ENCODE results near the gene KIF15. TPM values are rescaled to one million over a fixed set of nuclear protein-coding genes. Genes with fewer than 3 reads are reported as not detected.
"Not testable (repeated sequence)": the region's sequence is repeated elsewhere in the genome, so short reads cannot be mapped to it uniquely, and the experiment has no call there.

Gene KIF15
- total RNA-seq, 1 experiment from 2014 or later = 28.9 TPM

DNA sequence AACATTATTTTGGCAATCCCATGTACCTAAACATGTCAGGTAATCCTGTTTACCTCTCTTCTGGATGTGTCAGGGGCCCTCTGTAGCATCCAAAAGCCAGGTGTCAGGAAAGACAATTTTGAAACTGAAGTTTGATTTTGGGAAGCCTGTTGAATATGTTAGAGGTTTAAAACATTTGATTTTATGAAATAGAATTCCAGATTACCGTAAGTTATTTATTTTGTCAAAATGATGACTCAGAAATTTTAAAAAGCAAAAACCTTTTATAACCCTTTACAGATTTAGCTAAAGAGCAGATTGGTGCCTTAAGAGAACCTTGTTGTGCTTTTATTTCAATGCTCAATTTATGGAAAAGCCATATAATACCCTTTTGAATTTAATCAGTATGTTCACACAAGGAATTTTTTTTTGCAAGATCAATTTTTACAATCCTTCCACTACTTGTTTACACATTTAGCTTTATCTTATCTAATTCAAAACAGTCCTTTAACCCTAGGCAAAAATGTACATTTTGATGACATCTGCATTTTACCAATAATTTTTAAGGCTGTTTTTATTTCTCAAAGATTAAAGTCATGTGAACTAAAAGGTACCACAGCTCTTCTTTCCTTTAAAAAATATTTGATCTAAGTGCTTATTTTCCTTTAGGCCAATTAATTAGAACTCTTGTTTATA, 10.0 kb downstream of the KIF15 start:
- Histone ChIP-seq H3K9me3 (replicated peaks) (no peaks in the 10 kb centered on the region; the same call in none of the 2 replicates), H3K27ac (no peak overlapping the region), H3K4me1 (replicated peaks) (no peaks in the 10 kb centered on the region), H3K36me3 (peaks cover 63% of the 10 kb centered on the region), H3K27me3 (replicated peaks) (no peaks in the 10 kb centered on the region), H3K4me3 (no peak overlapping the region)
- no peak for DNase-seq (ENCODE audit: low read depth in 1 of 2, low spot score in 2 of 2)

- no peak for DNase-seq (ENCODE audit: low read depth in 1 of 2, low spot score in 2 of 2)
- Histone ChIP-seq H3K36me3 (peaks cover 64% of the 10 kb centered on the region), H3K9me3 (replicated peaks) (no peaks in the 10 kb centered on the region; the same call in none of the 2 replicates), H3K27ac (no peak overlapping the region), H3K4me1 (replicated peaks) (no peaks in the 10 kb centered on the region), H3K27me3 (replicated peaks) (no peaks in the 10 kb centered on the region), H3K4me3 (no peak overlapping the region)
These were observed 10.5 kb downstream of the KIF15 start for GRCh38 chr3:44772099-44772442.

DNA sequence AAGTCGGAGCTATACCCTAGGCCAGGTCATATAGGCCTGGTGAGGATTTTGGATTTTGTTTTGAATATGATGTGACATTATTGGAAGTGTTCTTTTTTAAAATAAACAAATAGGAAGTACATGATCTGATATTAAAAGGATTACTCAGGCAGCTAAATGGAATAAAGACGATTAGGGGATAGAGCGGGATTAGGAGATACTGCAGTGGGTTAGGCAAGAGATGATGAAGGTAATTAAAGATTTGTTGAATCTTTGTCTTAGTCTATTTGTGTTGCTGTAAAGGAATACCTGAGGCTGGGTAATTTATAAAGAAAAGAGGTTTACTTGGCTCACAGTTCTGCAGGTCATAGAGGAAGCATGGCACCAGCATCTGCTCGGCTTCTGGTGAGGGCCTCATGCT, 21.3 kb downstream of the KIF15 start:
- Histone ChIP-seq H3K9me3 (replicated peaks) (no peaks in the 10 kb centered on the region), H3K27me3 (replicated peaks) (no peaks in the 10 kb centered on the region), H3K36me3 (peaks cover 54% of the 10 kb centered on the region), H3K27ac (no peak overlapping the region), H3K4me1 (replicated peaks) (no peaks in the 10 kb centered on the region), H3K4me3 (no peak overlapping the region)
- no peak for DNase-seq (ENCODE audit: low read depth in 1 of 2, low spot score in 2 of 2)

DNA sequence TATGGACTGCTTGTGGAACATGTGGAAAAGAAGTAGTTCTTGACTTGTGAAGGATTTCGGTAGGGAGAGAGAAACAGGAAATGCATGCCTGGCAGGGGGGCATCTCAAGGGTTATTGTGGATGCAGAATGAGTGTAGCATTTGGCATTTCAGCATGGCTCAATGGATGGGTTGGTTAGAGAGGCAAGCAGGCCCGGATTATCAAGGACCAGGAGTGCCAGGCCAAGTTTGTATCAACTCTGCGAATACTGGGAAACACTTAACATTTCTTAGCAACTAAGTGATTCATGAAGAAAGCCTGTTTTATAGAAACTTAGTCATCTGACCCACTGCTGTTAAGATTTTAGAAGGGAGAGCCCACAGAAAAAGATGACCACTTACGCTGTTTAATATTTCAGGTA, 33.6 kb downstream of the KIF15 start:
- Histone ChIP-seq H3K36me3 (peaks cover 74% of the 10 kb centered on the region), H3K27me3 (replicated peaks) (no peaks in the 10 kb centered on the region), H3K27ac (no peak overlapping the region), H3K4me3 (no peak overlapping the region), H3K9me3 (replicated peaks) (no peaks in the 10 kb centered on the region), H3K4me1 (replicated peaks) (no peaks in the 10 kb centered on the region)
- DNase-seq (ENCODE audit: low read depth in 1 of 2, low spot score in 2 of 2) = no peak

DNA sequence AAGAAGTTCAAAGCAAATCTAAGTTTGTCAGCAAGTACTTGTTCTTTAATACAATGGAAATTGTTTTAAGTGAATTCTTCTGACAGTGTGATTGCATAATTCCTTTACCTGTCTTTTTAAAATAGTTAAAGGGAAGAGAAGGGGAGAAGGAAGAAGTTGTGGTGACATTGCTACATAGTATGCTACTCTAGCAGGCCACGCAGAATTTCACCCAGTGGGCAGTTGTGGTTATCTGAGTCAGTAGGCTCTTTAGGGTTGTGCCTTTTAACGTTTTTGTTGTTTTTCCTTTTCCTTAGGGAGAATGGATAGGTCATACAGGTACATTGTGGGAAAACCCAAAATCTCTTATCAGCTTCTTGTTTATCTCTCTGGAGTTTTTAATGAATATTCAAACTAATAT, 40.4 kb downstream of the KIF15 start:
- H3K9me3 ChIP-seq (replicated peaks) = no peaks in the 10 kb centered on the region
- no peaks in the 10 kb centered on the region for H3K4me1 ChIP-seq (replicated peaks)
- no peak for DNase-seq (ENCODE audit: low read depth in 1 of 2, low spot score in 2 of 2)
- no peak overlapping the region for H3K27ac ChIP-seq
- peaks cover 80% of the 10 kb centered on the region for H3K36me3 ChIP-seq
- no peaks in the 10 kb centered on the region for H3K27me3 ChIP-seq (replicated peaks)
- no peak overlapping the region for H3K4me3 ChIP-seq

- no peak for DNase-seq (ENCODE audit: low read depth in 1 of 2, low spot score in 2 of 2)
- Histone ChIP-seq H3K9me3 (replicated peaks) (no peaks in the 10 kb centered on the region), H3K4me3 (no peak overlapping the region), H3K27ac (no peak overlapping the region), H3K4me1 (replicated peaks) (no peaks in the 10 kb centered on the region), H3K27me3 (replicated peaks) (no peaks in the 10 kb centered on the region), H3K36me3 (peaks cover 79% of the 10 kb centered on the region)
These were observed 41.7 kb downstream of the KIF15 start for GRCh38 chr3:44803298-44803697.

DNA sequence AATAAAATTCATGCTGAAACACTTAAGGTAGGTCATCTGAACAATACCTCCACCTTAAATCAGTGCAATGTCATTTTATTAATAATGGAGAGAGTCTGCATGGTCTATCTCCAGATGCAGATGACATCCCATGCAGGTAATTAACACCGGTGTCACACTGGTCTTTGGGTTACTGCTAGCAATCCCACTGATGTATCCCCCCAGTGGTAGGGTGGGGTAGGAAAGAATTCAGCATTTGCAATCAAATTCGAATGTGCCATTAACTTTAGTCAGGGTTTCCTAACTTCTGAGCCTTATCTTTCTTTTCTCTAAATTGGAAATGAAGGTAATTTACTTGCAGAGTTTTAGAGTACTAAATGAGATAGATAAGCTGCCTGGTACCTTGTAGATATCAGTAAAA, 44.4 kb downstream of the KIF15 start:
- DNase-seq (ENCODE audit: low read depth in 1 of 2, low spot score in 2 of 2) = no peak
- no peaks in the 10 kb centered on the region for H3K4me1 ChIP-seq (replicated peaks)
- H3K9me3 ChIP-seq (replicated peaks) = no peaks in the 10 kb centered on the region
- no peaks in the 10 kb centered on the region for H3K27me3 ChIP-seq (replicated peaks)
- no peak overlapping the region for H3K27ac ChIP-seq
- H3K36me3 ChIP-seq = peaks cover 79% of the 10 kb centered on the region
- H3K4me3 ChIP-seq = no peak overlapping the region

- Histone ChIP-seq H3K4me3 (no peak overlapping the region), H3K4me1 (replicated peaks) (no peaks in the 10 kb centered on the region), H3K27ac (no peak overlapping the region), H3K27me3 (replicated peaks) (no peaks in the 10 kb centered on the region), H3K36me3 (peaks cover 67% of the 10 kb centered on the region), H3K9me3 (replicated peaks) (no peaks in the 10 kb centered on the region)
- DNase-seq (ENCODE audit: low read depth in 1 of 2, low spot score in 2 of 2) = no peak
These were observed 53.2 kb downstream of the KIF15 start for GRCh38 chr3:44814751-44815150.

- not testable (repeated sequence) for DNase-seq (ENCODE audit: low read depth in 1 of 2, low spot score in 2 of 2); H3K4me3 ChIP-seq; H3K27me3 ChIP-seq (replicated peaks); H3K27ac ChIP-seq; H3K9me3 ChIP-seq (replicated peaks); H3K4me1 ChIP-seq (replicated peaks)
- peaks cover 55% of the 10 kb centered on the region for H3K36me3 ChIP-seq
These were observed 54.7 kb downstream of the KIF15 start for GRCh38 chr3:44816334-44816733.

DNA sequence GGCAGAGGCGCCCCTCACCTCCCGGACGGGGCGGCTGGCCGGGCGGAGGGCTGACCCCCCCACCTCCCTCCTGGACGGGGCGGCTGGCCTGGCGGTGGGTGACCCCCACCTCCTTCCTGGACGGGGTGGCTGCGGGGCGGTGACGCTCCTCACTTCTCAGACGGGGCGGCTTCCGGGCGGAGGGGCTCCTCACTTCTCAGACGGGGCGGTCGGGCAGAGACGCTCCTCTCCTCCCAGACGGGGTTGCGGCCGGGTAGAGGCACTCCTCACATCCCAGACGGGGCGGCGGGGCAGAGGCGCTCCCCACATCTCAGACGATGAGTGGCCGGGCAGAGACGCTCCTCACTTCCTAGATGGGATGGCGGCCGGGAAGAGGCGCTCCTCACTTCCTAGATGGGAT, 59.6 kb downstream of the KIF15 start:
- H3K27ac ChIP-seq; H3K4me1 ChIP-seq (replicated peaks); DNase-seq (ENCODE audit: low read depth in 1 of 2, low spot score in 2 of 2); H3K9me3 ChIP-seq (replicated peaks); H3K27me3 ChIP-seq (replicated peaks); H3K4me3 ChIP-seq: not testable (repeated sequence)
- H3K36me3 ChIP-seq = peaks cover 38% of the 10 kb centered on the region

- no peaks in the 10 kb centered on the region for H3K27me3 ChIP-seq (replicated peaks)
- DNase-seq (ENCODE audit: low read depth in 1 of 2, low spot score in 2 of 2) = no peak
- no peaks in the 10 kb centered on the region for H3K4me1 ChIP-seq (replicated peaks)
- H3K9me3 ChIP-seq (replicated peaks) = no peaks in the 10 kb centered on the region
- H3K4me3 ChIP-seq = no peak overlapping the region
- H3K27ac ChIP-seq = no peak overlapping the region
- peaks cover 48% of the 10 kb centered on the region for H3K36me3 ChIP-seq
These were observed 63.8 kb downstream of the KIF15 start for GRCh38 chr3:44825264-44825925.

DNA sequence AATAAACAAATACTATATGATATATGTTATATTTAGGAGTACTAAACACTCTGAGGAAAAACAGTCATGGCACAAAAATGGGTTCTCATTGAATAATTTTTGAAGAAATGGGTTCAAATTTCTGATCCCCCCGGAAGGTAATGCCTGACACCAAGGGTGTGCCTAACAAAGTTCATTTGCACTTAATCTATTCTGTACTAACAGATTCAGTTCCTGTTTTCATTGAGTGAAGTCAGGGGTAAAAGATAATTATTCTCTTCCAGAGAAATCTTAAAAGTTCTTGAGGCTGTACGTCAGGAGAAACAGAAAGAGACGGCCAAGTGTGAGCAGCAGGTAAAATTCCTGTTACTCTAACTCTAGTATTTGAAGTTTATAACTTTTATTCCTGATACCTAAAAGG, 65.6 kb downstream of the KIF15 start:
- H3K27me3 ChIP-seq (replicated peaks) = no peaks in the 10 kb centered on the region
- no peak overlapping the region for H3K4me3 ChIP-seq
- no peak overlapping the region for H3K27ac ChIP-seq
- peaks cover 66% of the 10 kb centered on the region for H3K36me3 ChIP-seq
- H3K4me1 ChIP-seq (replicated peaks) = no peaks in the 10 kb centered on the region
- no peak for DNase-seq (ENCODE audit: low read depth in 1 of 2, low spot score in 2 of 2)
- H3K9me3 ChIP-seq (replicated peaks) = no peaks in the 10 kb centered on the region

DNA sequence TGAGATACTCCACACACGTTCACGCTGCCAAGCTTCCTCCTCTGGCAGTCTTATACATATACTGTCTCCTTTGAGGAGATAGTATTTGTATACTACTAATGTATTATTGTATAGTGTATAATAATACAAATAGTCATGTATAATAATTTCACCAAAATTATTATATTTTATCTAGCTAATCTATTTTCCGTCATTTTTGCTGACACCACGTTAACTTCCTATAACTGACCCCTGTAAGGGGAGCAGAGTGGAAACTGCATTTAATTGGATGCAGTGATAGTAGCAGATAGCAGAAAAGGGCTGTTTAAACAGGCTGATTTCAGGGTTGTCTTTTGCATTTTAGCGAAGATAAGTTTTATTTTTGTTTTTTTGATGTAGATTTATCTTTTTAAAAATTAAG, 69.6 kb downstream of the KIF15 start:
- no peak overlapping the region for H3K4me3 ChIP-seq
- H3K36me3 ChIP-seq = peaks cover 62% of the 10 kb centered on the region
- no peaks in the 10 kb centered on the region for H3K27me3 ChIP-seq (replicated peaks)
- H3K27ac ChIP-seq = no peak overlapping the region
- DNase-seq (ENCODE audit: low read depth in 1 of 2, low spot score in 2 of 2) = no peak
- no peaks in the 10 kb centered on the region; the same call in 1 of the 2 replicates for H3K9me3 ChIP-seq (replicated peaks)
- H3K4me1 ChIP-seq (replicated peaks) = no peaks in the 10 kb centered on the region

DNA sequence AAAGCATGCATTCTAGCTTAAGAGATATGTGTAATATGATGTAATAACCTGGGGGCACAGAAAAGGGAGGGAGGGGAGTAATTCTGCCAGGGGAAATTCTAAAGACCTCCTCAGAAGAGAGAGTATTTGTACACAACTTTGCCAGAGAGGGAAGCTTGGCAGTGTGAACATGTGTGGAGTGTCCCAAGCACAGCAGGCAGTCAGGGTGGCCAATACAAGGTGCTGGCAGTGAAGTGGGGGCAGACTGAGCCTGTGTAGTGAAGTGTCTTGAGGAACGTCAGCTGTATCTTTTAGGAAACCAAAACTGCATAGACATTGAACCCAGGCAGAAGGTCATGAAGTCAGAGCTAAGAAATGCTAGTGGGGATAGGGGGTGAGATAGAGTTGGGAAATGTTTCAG, 70.4 kb downstream of the KIF15 start:
- H3K27ac ChIP-seq = no peak overlapping the region
- peaks cover 63% of the 10 kb centered on the region for H3K36me3 ChIP-seq
- DNase-seq (ENCODE audit: low read depth in 1 of 2, low spot score in 2 of 2) = no peak
- no peak overlapping the region for H3K4me3 ChIP-seq
- H3K27me3 ChIP-seq (replicated peaks) = no peaks in the 10 kb centered on the region
- H3K9me3 ChIP-seq (replicated peaks) = peaks cover 5% of the 10 kb centered on the region; the same call in 1 of the 2 replicates
- no peaks in the 10 kb centered on the region for H3K4me1 ChIP-seq (replicated peaks)

DNA sequence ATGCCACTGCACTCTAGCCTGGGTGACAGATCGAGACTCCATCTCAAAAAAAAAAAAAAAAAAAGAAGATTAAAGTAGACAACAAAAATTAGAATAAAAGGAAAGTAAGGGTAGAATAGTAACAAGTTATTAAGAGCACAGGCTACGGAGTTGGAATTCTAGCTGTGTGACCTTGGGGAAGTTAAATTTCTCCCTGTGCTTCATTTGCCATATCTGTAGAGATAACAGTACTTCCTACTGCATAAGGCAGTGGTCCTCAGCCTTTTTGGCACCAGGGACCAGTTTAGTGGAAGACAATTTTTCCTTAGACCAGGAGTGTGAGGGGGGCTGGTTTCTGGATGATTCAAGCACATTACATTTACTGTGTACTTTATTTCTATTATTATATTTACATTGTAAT, 71.4 kb downstream of the KIF15 start:
- DNase-seq (ENCODE audit: low read depth in 1 of 2, low spot score in 2 of 2) = no peak

More for the DNA sequence above, 71.4 kb downstream of the KIF15 start:
- no peaks in the 10 kb centered on the region for H3K27me3 ChIP-seq (replicated peaks)
- no peaks in the 10 kb centered on the region for H3K4me1 ChIP-seq (replicated peaks)
- H3K4me3 ChIP-seq = no peak overlapping the region
- H3K9me3 ChIP-seq (replicated peaks) = peaks cover 6% of the 10 kb centered on the region; the same call in 1 of the 2 replicates
- H3K36me3 ChIP-seq = peaks cover 65% of the 10 kb centered on the region
- H3K27ac ChIP-seq = no peak overlapping the region

All from SJSA1 (cell line).